HG03378 (cell line): Measurements from ENCODE around the gene CITED2.
"Not testable (repeated sequence)": the region's sequence is repeated elsewhere in the genome, so short reads cannot be mapped to it uniquely, and the experiment has no call there.

Source experiments
- ATAC-seq: cut with Tn5 transposase; IDR thresholded peaks from one replicate; pipeline ENCODE4 v1.9.1; 2021; ENCODE audit warnings: mild to moderate bottlenecking, moderate library complexity; ENCODE audit not compliant: unreplicated experiment

Gene CITED2

GRCh38 chr6:139374357-139375225 lies at the start of gene CITED2:
Gene CITED2 (minus strand): TSS chr6:139374648. CDS start chr6:139373944, 704 bp downstream.
- ATAC-seq = peak; percentile 83

- ATAC-seq = no peak
Observed at GRCh38 chr6:139423037-139423703, 48.7 kb upstream of the CITED2 start.

GRCh38 chr6:139422105-139423036 lies 47.9 kb upstream of the CITED2 start:
- ATAC-seq = no peak

- ATAC-seq = no peak
Observed at GRCh38 chr6:139418481-139419132, 44.2 kb upstream of the CITED2 start.

- no peak for ATAC-seq
Observed at GRCh38 chr6:139416146-139416545, 41.7 kb upstream of the CITED2 start.

GRCh38 chr6:139415365-139415764 lies 40.9 kb upstream of the CITED2 start:
- ATAC-seq = no peak

- ATAC-seq = not testable (repeated sequence)
Observed at GRCh38 chr6:139412103-139412502, 37.7 kb upstream of the CITED2 start.

- ATAC-seq = no peak
Observed at GRCh38 chr6:139409026-139409425, 34.6 kb upstream of the CITED2 start.

- no peak for ATAC-seq
Observed at GRCh38 chr6:139407718-139408222, 33.3 kb upstream of the CITED2 start.

GRCh38 chr6:139406577-139407343 lies 32.3 kb upstream of the CITED2 start:
- no peak for ATAC-seq

GRCh38 chr6:139402876-139403386 lies 28.5 kb upstream of the CITED2 start:
- no peak for ATAC-seq

- no peak for ATAC-seq
Observed at GRCh38 chr6:139398658-139399057, 24.2 kb upstream of the CITED2 start.

- ATAC-seq = no peak
Observed at GRCh38 chr6:139395891-139396301, 21.4 kb upstream of the CITED2 start.

GRCh38 chr6:139395371-139395770 lies 20.9 kb upstream of the CITED2 start:
- no peak for ATAC-seq

GRCh38 chr6:139394027-139394649 lies 19.7 kb upstream of the CITED2 start:
- ATAC-seq = no peak

- peak; percentile 100 for ATAC-seq
Observed at GRCh38 chr6:139392794-139393193, 18.3 kb upstream of the CITED2 start.

- ATAC-seq = no peak
Observed at GRCh38 chr6:139391709-139392108, 17.3 kb upstream of the CITED2 start.

GRCh38 chr6:139390447-139390846 lies 16.0 kb upstream of the CITED2 start:
- ATAC-seq = no peak

- no peak for ATAC-seq
Observed at GRCh38 chr6:139388384-139388783, 13.9 kb upstream of the CITED2 start.
